SH-SY5Y (cell line): ENCODE results near the gene SLC35F4.

Source experiments
- GATA2 ChIP-seq: IDR thresholded peaks from 2 replicates; pipeline ENCODE4 v1.6.1; 2011; ENCODE audit warnings: mild to moderate bottlenecking, low read depth, low read length
- GATA3 ChIP-seq: IDR thresholded peaks from 2 replicates; pipeline ENCODE4 v1.6.1; 2011; ENCODE audit warnings: low read depth, mild to moderate bottlenecking, low read length, moderate library complexity

DNA sequence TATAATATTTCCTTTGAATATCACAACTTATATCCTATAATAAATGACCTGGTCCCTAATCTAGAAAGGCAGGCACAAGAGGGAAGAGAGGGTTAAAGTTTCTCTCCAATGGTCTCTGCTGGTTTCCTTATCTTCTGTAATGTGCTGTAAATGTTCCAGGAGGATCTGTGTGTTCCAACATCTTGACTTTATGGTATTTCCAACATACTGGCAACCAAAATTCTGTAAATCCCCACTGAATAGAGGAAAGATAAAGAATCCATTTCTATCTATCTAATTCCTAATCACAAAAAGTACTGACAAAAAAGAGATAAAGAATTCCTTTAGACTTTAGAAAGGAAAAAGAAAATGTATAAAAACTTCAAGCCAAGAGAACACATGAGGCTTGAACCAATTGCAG lies 225.9 kb downstream of the SLC35F4 start:
- TF ChIP-seq GATA3 (no peak), GATA2 (no peak)
